K562 (cell line): Measurements from ENCODE around the gene PCSK5. TPM values are rescaled to one million over a fixed set of nuclear protein-coding genes. Genes with fewer than 3 reads are reported as not detected.

Experiments used
- ELF1 ChIP-seq: fragments of 200-800 bp; sonication (Bioruptor generic); IDR thresholded peaks from 2 replicates; pipeline ENCODE4 v1.6.1; 2016; ENCODE audit warnings: missing genetic modification characterization, missing compliant biosample characterization
- ETV5 ChIP-seq: sonication (generic); formaldehyde crosslinking; IDR thresholded peaks from 2 replicates; pipeline ENCODE4 v1.4.0; 2020; ENCODE audit warnings: low read depth, mild to moderate bottlenecking, missing genetic modification reagents
- HDGF ChIP-seq: fragments of 450-650 bp; IDR thresholded peaks from 2 replicates; pipeline ENCODE4 v1.6.1; 2016
- MCM5 ChIP-seq: fragments of 450-650 bp; IDR thresholded peaks from 2 replicates; pipeline ENCODE4 v1.6.1; 2016; ENCODE audit warnings: low read depth
- NEUROD1 ChIP-seq: fragments of 150-350 bp; IDR thresholded peaks from 2 replicates; pipeline ENCODE4 v1.6.1; 2014; ENCODE audit warnings: borderline replicate concordance, low read length, low read depth; ENCODE audit not compliant: partially characterized antibody
- NFRKB ChIP-seq: fragments of 450-650 bp; IDR thresholded peaks from 2 replicates; pipeline ENCODE4 v1.6.1; 2016; ENCODE audit warnings: low read depth
- NR2C1 ChIP-seq, 2 experiments: fragments of 450-650 bp; IDR thresholded peaks; 2 replicates each; pipeline ENCODE4 v1.6.1; 2017; ENCODE audit warnings: mild to moderate bottlenecking in 2 of 2, antibody characterized with exemption in 1 of 2, inconsistent platforms in 1 of 2, missing compliant biosample characterization in 1 of 2, missing genetic modification characterization in 1 of 2
- POLR2A ChIP-seq: fragments of 450-650 bp; conservative IDR thresholded peaks from 2 replicates; pipeline ENCODE4 v1.6.1; 2016
- PPARD ChIP-seq: fragments of 250-450 bp; sonication (Bioruptor Pico); IDR thresholded peaks from 2 replicates; pipeline ENCODE4 v1.8.0; 2022; ENCODE audit warnings: inconsistent platforms, mild to moderate bottlenecking, moderate library complexity
- SAFB2 ChIP-seq: fragments of 200-400 bp; formaldehyde crosslinking; IDR thresholded peaks from 2 replicates; pipeline ENCODE4 v1.6.1; 2018; ENCODE audit warnings: borderline replicate concordance, low read length, low read depth, moderate library complexity; ENCODE audit not compliant: severe bottlenecking
- SAP30 ChIP-seq: fragments of 200-600 bp; sonication (generic); IDR thresholded peaks from 2 replicates; pipeline ENCODE4 v1.6.1; 2012; ENCODE audit warnings: borderline replicate concordance, low read depth, mild to moderate bottlenecking, moderate library complexity, low read length, control low read depth, inconsistent platforms; ENCODE audit not compliant: insufficient read depth, poor library complexity, severe bottlenecking
- TAF9B ChIP-seq: fragments of 450-650 bp; IDR thresholded peaks from 2 replicates; pipeline ENCODE4 v1.6.1; 2018; ENCODE audit warnings: mild to moderate bottlenecking; ENCODE audit not compliant: partially characterized antibody
- TBP ChIP-seq: optimal IDR thresholded peaks from 2 replicates; pipeline ENCODE3; 2011; ENCODE audit warnings: low read depth, low read length, improper control_type of control experiment
- ZBTB7A ChIP-seq: IDR thresholded peaks from 2 replicates; pipeline ENCODE4 v1.6.1; 2011; ENCODE audit warnings: low read depth, mild to moderate bottlenecking, low read length, moderate library complexity, borderline replicate concordance; ENCODE audit not compliant: control insufficient read depth
- ZFPM2 ChIP-seq: fragments of 250-450 bp; sonication (Bioruptor Pico); IDR thresholded peaks from 2 replicates; pipeline ENCODE4 v1.5.1; 2022; ENCODE audit warnings: mild to moderate bottlenecking
- ZNF140 ChIP-seq: fragments of 250-450 bp; sonication (Bioruptor Pico); IDR thresholded peaks from 2 replicates; pipeline ENCODE4 v1.8.0; 2021; ENCODE audit warnings: moderate library complexity, mild to moderate bottlenecking, inconsistent platforms
- polyA plus RNA-seq, 8 experiments: library from polyadenylated mRNA; depleted of rRNA in 4 of 8; stranded (reverse) in 5 of 8; unstranded in 3 of 8; fragments of >200 nt; fragmentation: Nextera tagmentation in 2 of 8; fragmentation: Illumina TruSeq in 1 of 8; extraction: Ambion mirVana in 2 of 8; extraction: Trizol in 1 of 8; gene quantifications; 2 replicates each; pipeline versions ENCODE4 v1.2.1 to v1.2.3, GENCODE V29; 2011 to 2014; ENCODE audit warnings: inconsistent platforms in 1 of 8, missing spikeins in 1 of 8
- total RNA-seq, 7 experiments: library from RNA; depleted of rRNA in 6 of 7; stranded (reverse); fragments of >200 nt in 6 of 7; fragmentation: Illumina TruSeq in 2 of 7; extraction: Trizol in 2 of 7; gene quantifications; 2 replicates each; pipeline versions ENCODE4 v1.2.1 to v1.2.3, GENCODE V29; 2011 to 2021; ENCODE audit warnings: low replicate concordance in 1 of 7
- TF ChIP-seq, protein P1 (sequence below): sonication (generic); formaldehyde crosslinking; IDR thresholded peaks from 2 replicates; pipeline ENCODE4 v1.8.0; 2022; ENCODE audit warnings: missing genetic modification reagents, mild to moderate bottlenecking, moderate library complexity, borderline replicate concordance
- TF ChIP-seq, protein P2 (sequence below): fragments of 450-650 bp; IDR thresholded peaks from 2 replicates; pipeline ENCODE4 v1.6.1; 2017; ENCODE audit warnings: antibody characterized with exemption, mild to moderate bottlenecking
- TF ChIP-seq, protein P3 (sequence below), 3 experiments: fragments of 200-800 bp in 1 of 3; sonication (Bioruptor generic) in 1 of 3; sonication (generic) in 1 of 3; formaldehyde crosslinking in 1 of 3; IDR thresholded peaks; 2 replicates each; pipeline versions ENCODE4 v1.6.1 to v1.8.0; 2016 to 2022; ENCODE audit warnings: mild to moderate bottlenecking in 2 of 3, missing compliant biosample characterization in 2 of 3, missing genetic modification characterization in 2 of 3, missing genetic modification reagents in 1 of 3
- TF ChIP-seq, protein P4 (sequence below): fragments of 250-450 bp; sonication (Bioruptor Pico); IDR thresholded peaks from 2 replicates; pipeline ENCODE4 v1.4.0; 2020; ENCODE audit warnings: mild to moderate bottlenecking

PCSK5 gene
- total and polyA plus RNA-seq, 9 of the 15 experiments (the other 6 are each of a cell fraction or from before 2014, with no cell fraction given) = not detected

DNA sequence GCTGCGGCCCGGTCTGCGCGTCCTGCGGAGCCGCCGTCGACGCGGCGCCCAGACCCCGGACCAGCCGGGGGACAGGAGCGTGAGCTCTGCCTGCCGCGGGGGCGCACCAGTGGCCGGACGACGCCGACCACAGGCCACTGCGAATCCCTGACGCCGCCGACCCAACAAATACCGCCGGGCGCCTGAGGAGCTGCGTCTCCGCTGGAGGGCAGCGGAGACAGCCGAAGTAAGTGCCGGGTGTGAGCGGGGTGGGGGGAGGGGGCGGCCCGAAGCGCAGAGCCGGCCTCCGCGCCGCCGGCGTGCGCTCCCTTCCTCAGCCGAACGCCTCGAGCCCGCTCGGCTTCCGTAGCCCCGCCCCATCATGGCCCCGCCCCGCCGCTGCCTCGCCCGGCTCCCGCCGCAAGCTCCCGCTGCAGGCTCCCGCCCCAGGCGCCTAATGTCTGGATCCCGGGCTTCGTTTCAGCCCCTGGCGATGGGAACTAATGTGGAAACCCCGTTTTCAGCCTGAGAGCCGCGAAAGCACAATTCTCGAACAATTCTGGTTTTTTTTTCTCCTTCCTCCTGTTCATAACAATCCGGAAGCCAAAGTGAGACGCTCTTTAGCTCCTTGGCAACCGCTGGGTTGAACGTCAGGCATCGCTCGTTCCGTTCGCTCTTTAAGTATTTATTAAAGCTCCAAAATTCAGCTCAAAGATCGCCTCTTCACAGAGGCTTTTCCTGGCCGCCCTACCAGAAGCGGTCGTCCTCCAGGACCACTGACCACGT is 503.9 kb downstream of the PCSK5 start, which contains the start of gene RFK (continued):
- TF ChIP-seq ZNF140 (CRISPR knock-in tag) (no peak), ETV5 (0 out of 2 replicates have a peak, but pooled peaks have one; percentile 11), SAFB2 (no peak), NR2C1 (IDR thresholded peaks at IDR 0.05) (no peak), NR2C1 (tag; IDR thresholded peaks at IDR 0.05) (no peak), SAP30 (peak; percentile 78), PPARD (CRISPR knock-in tag) (no peak), TAF9B (no peak), NEUROD1 (peak; percentile 29), ZFPM2 (no peak), POLR2A (peak; percentile 69), MCM5 (no peak), HDGF (no peak), NFRKB (no peak), ZBTB7A (peak; percentile 41; the same call in 1 of the 2 replicates), ELF1 (peak; percentile 75), TBP (peak; percentile 69)
- TF ChIP-seq, protein P1, sequence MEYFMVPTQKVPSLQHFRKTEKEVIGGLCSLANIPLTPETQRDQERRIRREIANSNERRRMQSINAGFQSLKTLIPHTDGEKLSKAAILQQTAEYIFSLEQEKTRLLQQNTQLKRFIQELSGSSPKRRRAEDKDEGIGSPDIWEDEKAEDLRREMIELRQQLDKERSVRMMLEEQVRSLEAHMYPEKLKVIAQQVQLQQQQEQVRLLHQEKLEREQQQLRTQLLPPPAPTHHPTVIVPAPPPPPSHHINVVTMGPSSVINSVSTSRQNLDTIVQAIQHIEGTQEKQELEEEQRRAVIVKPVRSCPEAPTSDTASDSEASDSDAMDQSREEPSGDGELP (CRISPR knock-in tag) = peak; percentile 48; the same call in 1 of the 2 replicates
- TF ChIP-seq, protein P2, sequence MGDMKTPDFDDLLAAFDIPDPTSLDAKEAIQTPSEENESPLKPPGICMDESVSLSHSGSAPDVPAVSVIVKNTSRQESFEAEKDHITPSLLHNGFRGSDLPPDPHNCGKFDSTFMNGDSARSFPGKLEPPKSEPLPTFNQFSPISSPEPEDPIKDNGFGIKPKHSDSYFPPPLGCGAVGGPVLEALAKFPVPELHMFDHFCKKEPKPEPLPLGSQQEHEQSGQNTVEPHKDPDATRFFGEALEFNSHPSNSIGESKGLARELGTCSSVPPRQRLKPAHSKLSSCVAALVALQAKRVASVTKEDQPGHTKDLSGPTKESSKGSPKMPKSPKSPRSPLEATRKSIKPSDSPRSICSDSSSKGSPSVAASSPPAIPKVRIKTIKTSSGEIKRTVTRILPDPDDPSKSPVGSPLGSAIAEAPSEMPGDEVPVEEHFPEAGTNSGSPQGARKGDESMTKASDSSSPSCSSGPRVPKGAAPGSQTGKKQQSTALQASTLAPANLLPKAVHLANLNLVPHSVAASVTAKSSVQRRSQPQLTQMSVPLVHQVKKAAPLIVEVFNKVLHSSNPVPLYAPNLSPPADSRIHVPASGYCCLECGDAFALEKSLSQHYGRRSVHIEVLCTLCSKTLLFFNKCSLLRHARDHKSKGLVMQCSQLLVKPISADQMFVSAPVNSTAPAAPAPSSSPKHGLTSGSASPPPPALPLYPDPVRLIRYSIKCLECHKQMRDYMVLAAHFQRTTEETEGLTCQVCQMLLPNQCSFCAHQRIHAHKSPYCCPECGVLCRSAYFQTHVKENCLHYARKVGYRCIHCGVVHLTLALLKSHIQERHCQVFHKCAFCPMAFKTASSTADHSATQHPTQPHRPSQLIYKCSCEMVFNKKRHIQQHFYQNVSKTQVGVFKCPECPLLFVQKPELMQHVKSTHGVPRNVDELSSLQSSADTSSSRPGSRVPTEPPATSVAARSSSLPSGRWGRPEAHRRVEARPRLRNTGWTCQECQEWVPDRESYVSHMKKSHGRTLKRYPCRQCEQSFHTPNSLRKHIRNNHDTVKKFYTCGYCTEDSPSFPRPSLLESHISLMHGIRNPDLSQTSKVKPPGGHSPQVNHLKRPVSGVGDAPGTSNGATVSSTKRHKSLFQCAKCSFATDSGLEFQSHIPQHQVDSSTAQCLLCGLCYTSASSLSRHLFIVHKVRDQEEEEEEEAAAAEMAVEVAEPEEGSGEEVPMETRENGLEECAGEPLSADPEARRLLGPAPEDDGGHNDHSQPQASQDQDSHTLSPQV = no peak
- TF ChIP-seq, protein P3, sequence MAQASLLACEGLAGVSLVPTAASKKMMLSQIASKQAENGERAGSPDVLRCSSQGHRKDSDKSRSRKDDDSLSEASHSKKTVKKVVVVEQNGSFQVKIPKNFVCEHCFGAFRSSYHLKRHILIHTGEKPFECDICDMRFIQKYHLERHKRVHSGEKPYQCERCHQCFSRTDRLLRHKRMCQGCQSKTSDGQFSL (CRISPR knock-in tag; IDR thresholded peaks at IDR 0.05) = no peak
- TF ChIP-seq, protein P3 (tag; IDR thresholded peaks at IDR 0.05) = no peak
- TF ChIP-seq, protein P4, sequence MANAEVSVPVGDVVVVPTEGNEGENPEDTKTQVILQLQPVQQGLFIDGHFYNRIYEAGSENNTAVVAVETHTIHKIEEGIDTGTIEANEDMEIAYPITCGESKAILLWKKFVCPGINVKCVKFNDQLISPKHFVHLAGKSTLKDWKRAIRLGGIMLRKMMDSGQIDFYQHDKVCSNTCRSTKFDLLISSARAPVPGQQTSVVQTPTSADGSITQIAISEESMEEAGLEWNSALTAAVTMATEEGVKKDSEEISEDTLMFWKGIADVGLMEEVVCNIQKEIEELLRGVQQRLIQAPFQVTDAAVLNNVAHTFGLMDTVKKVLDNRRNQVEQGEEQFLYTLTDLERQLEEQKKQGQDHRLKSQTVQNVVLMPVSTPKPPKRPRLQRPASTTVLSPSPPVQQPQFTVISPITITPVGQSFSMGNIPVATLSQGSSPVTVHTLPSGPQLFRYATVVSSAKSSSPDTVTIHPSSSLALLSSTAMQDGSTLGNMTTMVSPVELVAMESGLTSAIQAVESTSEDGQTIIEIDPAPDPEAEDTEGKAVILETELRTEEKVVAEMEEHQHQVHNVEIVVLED = peak; percentile 66
